Mucosa of descending colon (tissue), 3 donors: ENCODE measurements around the gene JUND. TPM values are rescaled to one million over a fixed set of nuclear protein-coding genes. Genes with fewer than 3 reads are reported as not detected.

Source experiments
- ATAC-seq: fragments of 200-7000 bp; cut with Tn5 transposase; one replicate; pipeline ENCODE4 v1.9.1; 2020; ENCODE audit warnings: mild to moderate bottlenecking, moderate library complexity
- DNase-seq, 3 donors: peaks; one replicate each; pipeline ENCODE4 v3.0.0-alpha.2; 2020
- H3K36me3 ChIP-seq: fragments of 200-600 bp; one replicate; pipeline ENCODE4 v1.8.0; 2021; ENCODE audit warnings: low read depth, mild to moderate bottlenecking
- H3K4me1 ChIP-seq: fragments of 200-600 bp; one replicate; pipeline ENCODE4 v1.8.0; 2021; ENCODE audit warnings: low read depth, mild to moderate bottlenecking
- H3K4me3 ChIP-seq: fragments of 200-600 bp; one replicate; pipeline ENCODE4 v1.8.0; 2021; ENCODE audit warnings: mild to moderate bottlenecking
- H3K9me3 ChIP-seq: fragments of 200-600 bp; one replicate; pipeline ENCODE4 v1.8.0; 2021; ENCODE audit warnings: mild to moderate bottlenecking
- CTCF ChIP-seq: fragments of 200-600 bp; IDR thresholded peaks from one replicate; pipeline ENCODE4 v1.8.0; 2022; ENCODE audit warnings: antibody characterized with exemption, mild to moderate bottlenecking
- intact Hi-C, 2 donors: fragments of 100-400 bp; cut with DNase I in 1 of 2; cut with micrococcal nuclease in 1 of 2; formaldehyde crosslinking; loops; one replicate each; pipeline versions ENCODE4 v1.11.0 to v1.11.1; 2022; cut with DNase I, micrococcal nuclease
- total RNA-seq, 3 donors: library from RNA; stranded (reverse); fragmentation: NEBNext Ultra II Directional in 2 of 3; extraction: Animal tissue kit (Norgen Biotek cat#: 25700) in 2 of 3; gene quantifications; one replicate each; pipeline versions ENCODE4 v1.2.1 to v1.2.4, GENCODE V29; 2021 to 2023
- donor health status: DM: no; HTN: no; CAD: no; lungs with moderate emphysema.
- donor health status: DM: no; HTN: no; CAD: no.
- donor health status: DM: no; HTN: yes; CAD: no.

JUND gene
- total RNA-seq, 3 donors from 2014 or later = 267 to 328 (median 295) TPM

GRCh38 chr19:18273561-18274218 lies 7.7 kb downstream of the JUND start:
- H3K9me3 ChIP-seq = no peaks in the 10 kb centered on the region
- intact Hi-C loops = no loop called here
- ATAC-seq (no peak), DNase-seq (no peak)
- no peak for TF ChIP-seq CTCF
- no peaks in the 10 kb centered on the region for H3K36me3 ChIP-seq
- peaks cover 45% of the 10 kb centered on the region for H3K4me1 ChIP-seq
- no peak overlapping the region for H3K4me3 ChIP-seq

- Histone ChIP-seq H3K4me1 (peaks cover 23% of the 10 kb centered on the region), H3K36me3 (no peaks in the 10 kb centered on the region), H3K4me3 (no peak overlapping the region), H3K9me3 (no peaks in the 10 kb centered on the region)
- DNase-seq = no peak
- TF ChIP-seq CTCF = no peak
- no peak for ATAC-seq
- intact Hi-C loops = no loop called here
Observed at GRCh38 chr19:18271433-18271841, 10.0 kb downstream of the JUND start.

GRCh38 chr19:18270326-18270725 lies 11.1 kb downstream of the JUND start:
- peaks cover 13% of the 10 kb centered on the region for H3K4me1 ChIP-seq
- DNase-seq (no peak), ATAC-seq (no peak)
- no peak overlapping the region for H3K4me3 ChIP-seq
- TF ChIP-seq CTCF = no peak
- H3K36me3 ChIP-seq = no peaks in the 10 kb centered on the region
- intact Hi-C loops = no loop called here
- no peaks in the 10 kb centered on the region for H3K9me3 ChIP-seq

GRCh38 chr19:18269070-18269723 lies 12.2 kb downstream of the JUND start:
- no peak for ATAC-seq
- H3K4me3 ChIP-seq = no peak overlapping the region
- TF ChIP-seq CTCF = no peak
- DNase-seq = no peak
- intact Hi-C loops = no loop called here
- H3K9me3 ChIP-seq = no peaks in the 10 kb centered on the region
- H3K4me1 ChIP-seq = peaks cover 1% of the 10 kb centered on the region
- no peaks in the 10 kb centered on the region for H3K36me3 ChIP-seq

- no peak for ATAC-seq
- no peaks in the 10 kb centered on the region for H3K36me3 ChIP-seq
Observed at GRCh38 chr19:18266771-18267686, 14.4 kb downstream of the JUND start.

More at GRCh38 chr19:18266771-18267686, 14.4 kb downstream of the JUND start:
- no peak for TF ChIP-seq CTCF
- Histone ChIP-seq H3K9me3 (no peaks in the 10 kb centered on the region), H3K4me1 (no peaks in the 10 kb centered on the region), H3K4me3 (no peak overlapping the region)
- no peak for DNase-seq
- intact Hi-C loops = no loop called here
